GM21515 (cell line): ENCODE results near the gene RPTOR.

ENCODE experiments used
- ATAC-seq: cut with Tn5 transposase; IDR thresholded peaks from one replicate; pipeline ENCODE4 v1.9.1; 2021; ENCODE audit not compliant: unreplicated experiment

Gene RPTOR

GRCh38 chr17:80660527-80661198 lies 116.0 kb downstream of the RPTOR start:
- ATAC-seq: no peak

- ATAC-seq: no peak
Observed at GRCh38 chr17:80662557-80662956, 117.9 kb downstream of the RPTOR start.

- ATAC-seq: no peak
Observed at GRCh38 chr17:80663781-80664206, 119.2 kb downstream of the RPTOR start.

GRCh38 chr17:80664217-80664790 lies 119.7 kb downstream of the RPTOR start:
- no peak for ATAC-seq

GRCh38 chr17:80665792-80666191 lies 121.2 kb downstream of the RPTOR start:
- no peak for ATAC-seq

- no peak for ATAC-seq
Observed at GRCh38 chr17:80666867-80667266, 122.2 kb downstream of the RPTOR start.

GRCh38 chr17:80667462-80668277 lies 123.0 kb downstream of the RPTOR start:
- no peak for ATAC-seq

GRCh38 chr17:80668375-80669148 lies 123.9 kb downstream of the RPTOR start:
- no peak for ATAC-seq

GRCh38 chr17:80671039-80671824 lies 126.6 kb downstream of the RPTOR start:
- no peak for ATAC-seq

GRCh38 chr17:80671825-80672110 lies 127.1 kb downstream of the RPTOR start:
- no peak for ATAC-seq

GRCh38 chr17:80673152-80673920 lies 128.7 kb downstream of the RPTOR start:
- ATAC-seq: no peak

GRCh38 chr17:80675438-80676095 lies 130.9 kb downstream of the RPTOR start:
- no peak for ATAC-seq

- ATAC-seq: no peak
Observed at GRCh38 chr17:80676096-80676466, 131.4 kb downstream of the RPTOR start.

- no peak for ATAC-seq
Observed at GRCh38 chr17:80676564-80676963, 131.9 kb downstream of the RPTOR start.

GRCh38 chr17:80677214-80677756 lies 132.6 kb downstream of the RPTOR start:
- ATAC-seq: no peak

GRCh38 chr17:80679816-80680215 lies 135.2 kb downstream of the RPTOR start:
- no peak for ATAC-seq

- no peak for ATAC-seq
Observed at GRCh38 chr17:80681215-80681614, 136.6 kb downstream of the RPTOR start.

GRCh38 chr17:80682372-80682771 lies 137.7 kb downstream of the RPTOR start:
- no peak for ATAC-seq

GRCh38 chr17:80683625-80684104 lies 139.0 kb downstream of the RPTOR start:
- ATAC-seq: no peak
